Esophagus squamous epithelium (tissue), 4 donors: ENCODE measurements around the gene SGMS1.

Experiments
- POLR2A ChIP-seq, 4 donors: fragments of 450-650 bp; IDR thresholded peaks; one replicate each; pipeline ENCODE4 v1.6.1; 2017; ENCODE audit warnings: antibody characterized with exemption in 4 of 4, mild to moderate bottlenecking in 4 of 4, moderate library complexity in 3 of 4
- TF ChIP-seq, protein P1 (sequence below), 6 experiments: fragments of 450-650 bp in 4 of 6; fragments of 200-600 bp in 2 of 6; sonication (generic) in 2 of 6; IDR thresholded peaks; one replicate each; pipeline ENCODE4 v1.5.1; 2016 to 2019; ENCODE audit warnings: antibody characterized with exemption in 6 of 6, mild to moderate bottlenecking in 4 of 6, moderate library complexity in 4 of 6

- no peak for TF ChIP-seq POLR2A (IDR thresholded peaks at IDR 0.05)
- TF ChIP-seq, protein P1, sequence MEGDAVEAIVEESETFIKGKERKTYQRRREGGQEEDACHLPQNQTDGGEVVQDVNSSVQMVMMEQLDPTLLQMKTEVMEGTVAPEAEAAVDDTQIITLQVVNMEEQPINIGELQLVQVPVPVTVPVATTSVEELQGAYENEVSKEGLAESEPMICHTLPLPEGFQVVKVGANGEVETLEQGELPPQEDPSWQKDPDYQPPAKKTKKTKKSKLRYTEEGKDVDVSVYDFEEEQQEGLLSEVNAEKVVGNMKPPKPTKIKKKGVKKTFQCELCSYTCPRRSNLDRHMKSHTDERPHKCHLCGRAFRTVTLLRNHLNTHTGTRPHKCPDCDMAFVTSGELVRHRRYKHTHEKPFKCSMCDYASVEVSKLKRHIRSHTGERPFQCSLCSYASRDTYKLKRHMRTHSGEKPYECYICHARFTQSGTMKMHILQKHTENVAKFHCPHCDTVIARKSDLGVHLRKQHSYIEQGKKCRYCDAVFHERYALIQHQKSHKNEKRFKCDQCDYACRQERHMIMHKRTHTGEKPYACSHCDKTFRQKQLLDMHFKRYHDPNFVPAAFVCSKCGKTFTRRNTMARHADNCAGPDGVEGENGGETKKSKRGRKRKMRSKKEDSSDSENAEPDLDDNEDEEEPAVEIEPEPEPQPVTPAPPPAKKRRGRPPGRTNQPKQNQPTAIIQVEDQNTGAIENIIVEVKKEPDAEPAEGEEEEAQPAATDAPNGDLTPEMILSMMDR (IDR thresholded peaks at IDR 0.05), result no peak
These were observed 30.0 kb upstream of the SGMS1 start for GRCh38 chr10:50653758-50654157.
